ENCODE results near the gene FBXW9. TPM values are rescaled to one million over a fixed set of nuclear protein-coding genes. Genes with fewer than 3 reads are reported as not detected.
"Not testable (repeated sequence)": the region's sequence is repeated elsewhere in the genome, so short reads cannot be mapped to it uniquely, and the experiment has no call there.

The FBXW9 gene
- total RNA-seq, 2 experiments from 2014 or later, result 11.0 to 11.5 TPM

DNA sequence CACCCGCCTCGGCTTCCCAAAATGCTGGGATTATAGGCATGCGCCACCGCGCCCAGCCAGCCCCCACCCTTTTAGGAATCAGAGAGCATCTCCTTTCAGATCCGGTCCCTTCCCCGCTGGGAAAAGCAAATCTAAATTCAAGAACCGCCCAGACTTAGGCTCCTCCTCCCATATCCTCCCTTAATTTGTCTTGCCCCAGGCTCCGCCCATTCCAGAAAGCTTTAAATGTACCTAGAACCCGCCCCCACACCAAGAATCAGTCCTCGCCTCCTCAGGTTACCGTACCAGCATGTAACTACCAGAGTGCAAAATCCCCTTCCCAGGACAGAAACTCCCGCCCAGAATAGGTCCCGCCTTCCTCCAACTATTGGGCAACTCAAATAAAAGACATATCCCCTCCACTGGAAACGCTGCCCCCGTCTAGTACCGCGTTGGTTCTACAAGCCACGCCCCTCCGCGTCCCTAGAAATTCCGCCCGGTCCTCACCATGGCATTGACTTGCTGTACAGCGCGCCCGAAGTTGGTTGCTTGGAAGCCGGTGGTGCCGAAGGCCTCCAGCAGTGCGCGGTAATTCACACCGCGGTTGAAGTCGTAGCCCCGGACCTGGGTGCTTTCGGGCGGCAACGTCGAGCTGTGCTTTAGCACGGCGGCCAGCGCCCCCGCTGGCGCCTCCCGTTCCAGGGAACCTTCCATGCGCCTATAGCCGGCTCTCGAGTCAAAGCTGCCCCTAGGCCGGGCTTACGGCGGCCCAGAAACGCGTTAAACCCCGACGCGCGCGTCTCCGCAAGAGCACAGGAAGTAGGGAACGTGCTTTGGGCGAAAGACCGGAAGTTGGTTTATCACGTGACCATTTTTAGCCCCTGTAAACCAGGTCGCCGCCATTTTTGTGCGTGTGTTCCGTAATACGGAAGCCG lies 15.1 kb downstream of the FBXW9 start, which contains the start of gene DHPS:
DHPS (minus strand) TSS at position 807 of the 914 bp plus-strand sequence; CDS start at position 693, 114 bp downstream.
- Histone ChIP-seq H3K4me3 (ENCODE audit: low read depth, low read length, poor library complexity, severe bottlenecking) (peak within 1 kb of the TSS; percentile 84), H3K9me2 (ENCODE audit: insufficient read depth, low read length) (no peaks in the 10 kb centered on the region), H4K20me1 (ENCODE audit: insufficient read depth, low read length) (peaks cover 10% of the 10 kb centered on the region; the same call in 1 of the 2 replicates), H3K9me3 (ENCODE audit: low read length) (no peaks in the 10 kb centered on the region), H3K79me2 (ENCODE audit: insufficient read depth, low read depth, low read length) (peaks cover 9% of the 10 kb centered on the region), H3K36me3 (ENCODE audit: insufficient read depth, low read length) (peaks cover 38% of the 10 kb centered on the region), H2AFZ (ENCODE audit: low read length) (peak within 1 kb of the TSS; percentile 51; the same call in 1 of the 2 replicates), H3K27ac (ENCODE audit: low read depth, low read length, poor library complexity, severe bottlenecking) (peak within 1 kb of the TSS; percentile 94), H3K4me1 (ENCODE audit: insufficient read depth, low read length, poor library complexity, severe bottlenecking) (peaks cover 11% of the 10 kb centered on the region), H3K4me2 (ENCODE audit: low read length) (peak within 1 kb of the TSS; percentile 72)
- ChIA-PET POLR2A (interaction anchor here (0.5 to 1.8 kb wide), 7 partner anchors 13 to 150 kb away, joined by 3 to 7 read pairs (median 4); partner anchors contain the start of genes FBXW9 and TRIR), CTCF (ENCODE audit: unreplicated experiment) (no interaction called here)
- intact Hi-C loops (cut with micrococcal nuclease; ENCODE audit: unreplicated experiment), result loop anchor here (1.0 kb wide), 3 partner anchors 12 to 68 kb away; a partner anchor contains a TSS
- no peak for TF ChIP-seq EZH2phosphoT487 (IDR thresholded peaks at IDR 0.05; ENCODE audit: borderline replicate concordance, low read depth, low read length)
- 0 out of 2 replicates have a peak, but pooled peaks have one; percentile 24 for TF ChIP-seq CTCF (conservative IDR thresholded peaks at IDR 0.05; ENCODE audit: low read length)
- BruUV-seq (replicated peaks), result no TSS peak
- peak; percentile 99 for DNase-seq (ENCODE audit: low spot score)

DNA sequence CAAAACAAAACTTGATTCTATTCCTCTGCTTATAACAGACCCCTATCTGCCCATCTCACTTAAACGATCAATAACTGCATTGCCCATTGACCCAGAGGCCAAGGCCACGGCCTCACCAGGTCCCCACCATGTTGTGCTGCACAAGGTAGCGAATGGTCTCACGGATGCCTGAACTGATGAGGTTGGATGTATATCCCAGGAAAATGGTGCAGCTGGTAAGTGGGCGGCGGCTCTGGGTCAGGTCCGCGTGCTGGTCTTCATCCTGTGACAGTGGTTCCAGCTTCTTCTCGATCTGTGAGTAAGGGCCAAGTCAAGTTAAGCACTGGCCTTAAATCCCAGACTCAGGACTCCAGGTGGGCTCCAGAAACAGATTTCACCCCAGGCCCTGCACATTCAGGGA lies 16.4 kb downstream of the FBXW9 start:
- peaks cover 10% of the 10 kb centered on the region; the same call in 1 of the 2 replicates for H4K20me1 ChIP-seq (ENCODE audit: insufficient read depth, low read length)
- ChIA-PET POLR2A (interaction anchor here (0.6 kb wide), 1 partner anchor 21 kb away, joined by 6 read pairs; no protein-coding TSS in a partner anchor), CTCF (ENCODE audit: unreplicated experiment) (no interaction called here)
- peak overlapping the region; percentile 47 for H3K4me3 ChIP-seq (ENCODE audit: low read depth, low read length, poor library complexity, severe bottlenecking)
- no peak for DNase-seq (ENCODE audit: low spot score)
- H3K79me2 ChIP-seq (ENCODE audit: insufficient read depth, low read depth, low read length), result peaks cover 9% of the 10 kb centered on the region
- H3K36me3 ChIP-seq (ENCODE audit: insufficient read depth, low read length), result peaks cover 51% of the 10 kb centered on the region
- peak overlapping the region; percentile 33 for H3K4me2 ChIP-seq (ENCODE audit: low read length)
- intact Hi-C loops (cut with micrococcal nuclease; ENCODE audit: unreplicated experiment), result no loop called here
- BruUV-seq (replicated peaks), result no TSS peak
- H2AFZ ChIP-seq (ENCODE audit: low read length), result no peak overlapping the region
- H3K27ac ChIP-seq (ENCODE audit: low read depth, low read length, poor library complexity, severe bottlenecking), result no peak overlapping the region
- H3K9me2 ChIP-seq (ENCODE audit: insufficient read depth, low read length), result no peaks in the 10 kb centered on the region
- H3K4me1 ChIP-seq (ENCODE audit: insufficient read depth, low read length, poor library complexity, severe bottlenecking), result peaks cover 11% of the 10 kb centered on the region
- TF ChIP-seq EZH2phosphoT487 (IDR thresholded peaks at IDR 0.05; ENCODE audit: borderline replicate concordance, low read depth, low read length) (no peak), CTCF (conservative IDR thresholded peaks at IDR 0.05; ENCODE audit: low read length) (no peak)
- no peaks in the 10 kb centered on the region for H3K9me3 ChIP-seq (ENCODE audit: low read length)

DNA sequence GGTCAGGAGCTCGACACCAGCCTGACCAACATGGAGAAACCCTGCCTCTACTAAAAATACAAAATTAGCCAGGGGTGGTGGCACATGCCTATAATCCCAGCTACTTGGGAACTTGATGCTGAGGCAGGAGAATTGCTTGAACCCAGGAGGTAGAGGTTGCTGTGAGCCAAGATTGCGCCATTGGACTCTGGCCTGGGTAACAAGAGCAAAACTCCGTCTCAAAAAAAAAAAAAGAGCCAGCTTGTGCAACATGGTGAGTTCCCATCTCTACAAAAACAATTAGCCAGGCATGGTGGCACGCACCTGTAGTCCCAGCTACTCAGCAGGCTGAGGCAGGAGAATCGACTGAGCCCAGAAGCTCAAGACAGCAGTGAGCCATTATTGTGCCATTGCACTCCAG lies 18.4 kb downstream of the FBXW9 start:
- not testable (repeated sequence) for BruUV-seq (replicated peaks); H3K27ac ChIP-seq (ENCODE audit: low read depth, low read length, poor library complexity, severe bottlenecking)

More for the DNA sequence above, 18.4 kb downstream of the FBXW9 start:
- H3K9me2 ChIP-seq (ENCODE audit: insufficient read depth, low read length); CTCF ChIA-PET (ENCODE audit: unreplicated experiment); H2AFZ ChIP-seq (ENCODE audit: low read length); H3K4me3 ChIP-seq (ENCODE audit: low read depth, low read length, poor library complexity, severe bottlenecking); H4K20me1 ChIP-seq (ENCODE audit: insufficient read depth, low read length); H3K4me2 ChIP-seq (ENCODE audit: low read length); H3K9me3 ChIP-seq (ENCODE audit: low read length); intact Hi-C loops (cut with micrococcal nuclease; ENCODE audit: unreplicated experiment); DNase-seq (ENCODE audit: low spot score); H3K79me2 ChIP-seq (ENCODE audit: insufficient read depth, low read depth, low read length): not testable (repeated sequence)
- Histone ChIP-seq H3K4me1 (ENCODE audit: insufficient read depth, low read length, poor library complexity, severe bottlenecking) (peaks cover 11% of the 10 kb centered on the region), H3K36me3 (ENCODE audit: insufficient read depth, low read length) (peaks cover 67% of the 10 kb centered on the region)
- POLR2A ChIA-PET, result interaction anchor here (0.6 kb wide), 1 partner anchor 107 kb away, joined by 4 read pairs; no protein-coding TSS in a partner anchor

Measured in OCI-LY7 (cell line).